NCI-H526 treated with DMSO at 0.1 percent for 48 hours (cell line): Measurements from ENCODE around the gene SERGEF.

Experiments used
- DNase-seq: peaks from one replicate; lab custom pipeline; 2025; lab: John Stamatoyannopoulos, UW

SERGEF gene

GRCh38 chr11:17782603-17783337, 230.1 kb downstream of the SERGEF start:
- no peak for DNase-seq

DNA sequence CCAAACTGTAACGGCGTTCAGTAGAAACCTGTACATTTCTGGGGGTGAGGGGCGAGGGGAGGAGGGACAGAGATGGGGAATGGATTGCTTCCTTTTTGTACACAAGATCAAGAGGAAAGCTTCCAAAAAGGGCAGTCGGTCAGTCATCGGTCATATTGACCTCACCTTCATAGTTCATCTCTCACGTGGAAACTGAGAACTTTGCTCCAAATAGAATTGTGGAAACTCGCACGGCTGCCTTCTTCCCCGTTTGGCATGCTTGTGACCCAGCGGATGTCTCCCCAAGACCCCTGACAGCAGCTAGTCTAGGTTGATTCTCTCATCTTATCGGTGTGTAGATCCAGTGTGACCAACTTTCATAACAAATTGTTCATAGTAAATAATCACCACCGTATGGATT, 230.7 kb downstream of the SERGEF start:
- DNase-seq = no peak

GRCh38 chr11:17781626-17782025, 231.2 kb downstream of the SERGEF start:
- DNase-seq = no peak

GRCh38 chr11:17781221-17781620, 231.6 kb downstream of the SERGEF start:
- no peak for DNase-seq

- DNase-seq = no peak
These were observed 232.2 kb downstream of the SERGEF start for GRCh38 chr11:17780668-17781067.

DNA sequence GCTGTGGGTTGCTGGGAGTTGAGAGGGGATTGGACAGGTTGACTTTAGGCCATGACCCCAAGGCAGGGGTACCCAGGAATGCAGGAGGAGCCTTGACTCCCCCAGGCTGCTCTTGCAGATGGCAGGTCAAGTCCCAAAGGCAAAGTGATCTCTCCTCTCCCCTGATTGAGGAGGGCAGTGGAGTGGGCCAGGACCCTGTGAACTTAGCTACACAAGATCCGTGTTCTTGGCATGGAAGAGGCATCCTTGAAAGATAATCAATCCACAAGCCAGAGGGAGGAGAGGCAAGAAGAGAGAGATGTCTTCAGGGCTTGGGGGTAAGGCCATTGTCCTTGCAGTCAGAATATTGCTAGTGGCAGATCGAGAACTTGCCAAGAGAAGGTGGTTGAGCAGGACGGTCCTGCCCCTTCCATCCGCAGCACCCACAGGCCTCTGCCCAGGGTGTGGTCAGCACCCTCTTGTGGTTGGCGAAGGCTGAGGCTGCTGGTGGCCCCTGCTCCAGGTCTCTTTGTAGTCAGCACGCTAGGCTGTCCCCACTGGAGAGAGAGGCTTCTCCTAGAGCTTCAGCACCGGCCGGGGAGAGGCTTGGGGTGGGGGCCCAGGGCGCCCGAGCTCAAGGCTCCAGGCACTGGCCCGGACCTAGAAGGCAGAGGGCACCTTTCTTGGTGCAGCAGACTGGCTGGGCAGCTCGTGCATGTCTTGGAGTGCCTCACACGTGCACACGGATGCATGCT, 232.8 kb downstream of the SERGEF start:
- DNase-seq = no peak

- DNase-seq = no peak
These were observed 233.6 kb downstream of the SERGEF start for GRCh38 chr11:17778956-17779860.

DNA sequence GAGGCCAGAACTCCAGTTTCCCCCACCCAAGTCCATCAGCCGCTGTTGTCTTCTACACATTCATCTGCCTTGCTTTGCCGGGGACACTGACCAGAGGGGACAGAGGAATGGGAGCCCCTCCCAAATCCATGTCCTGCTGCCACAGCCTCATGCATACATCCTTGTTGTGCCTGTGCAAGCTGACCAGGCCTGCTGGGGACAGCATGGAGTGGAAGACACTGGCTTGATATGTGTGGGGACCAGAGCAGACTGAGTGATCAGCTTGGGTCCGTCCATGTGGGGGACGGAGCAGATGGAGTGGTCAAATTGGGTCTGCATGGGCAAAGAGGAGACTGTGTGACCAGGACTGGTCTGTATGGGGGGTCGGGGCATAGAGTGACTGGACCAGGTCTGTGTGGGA, 234.5 kb downstream of the SERGEF start:
- DNase-seq = no peak

- DNase-seq = no peak
These were observed 235.1 kb downstream of the SERGEF start for GRCh38 chr11:17777738-17778091.

DNA sequence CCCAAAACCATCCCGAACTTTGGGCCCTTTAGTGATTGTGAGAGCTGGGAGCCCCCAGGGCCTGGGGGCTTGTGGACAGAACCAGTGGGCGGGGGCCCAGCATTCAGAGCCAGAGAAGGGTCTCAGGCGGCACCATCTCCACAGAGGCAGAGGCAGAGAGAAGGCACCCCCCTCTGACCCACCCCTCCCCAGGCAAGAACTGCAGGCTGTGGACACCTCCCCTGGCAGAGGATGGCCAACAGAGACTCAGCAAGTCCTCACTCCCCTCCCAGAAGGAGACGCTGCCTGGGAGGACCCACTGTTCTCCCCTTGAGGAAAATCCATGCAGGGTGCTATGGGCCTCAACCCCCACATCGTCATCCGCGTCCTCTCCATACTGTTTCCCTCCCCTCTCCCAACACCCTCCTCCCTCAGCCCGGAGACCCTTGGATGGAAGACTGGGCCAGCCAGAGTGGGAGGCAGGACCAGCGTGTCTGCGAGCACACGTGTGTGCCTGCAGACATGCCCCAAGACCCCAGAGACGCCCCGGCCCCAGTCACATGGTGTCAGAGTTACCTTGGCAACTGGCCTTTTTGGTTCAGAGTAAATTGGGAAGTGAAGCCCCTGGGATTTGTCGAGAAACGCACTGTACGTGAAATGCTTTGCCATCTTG, 235.6 kb downstream of the SERGEF start:
- no peak for DNase-seq

- no peak for DNase-seq
These were observed 236.5 kb downstream of the SERGEF start for GRCh38 chr11:17776212-17776875.

DNA sequence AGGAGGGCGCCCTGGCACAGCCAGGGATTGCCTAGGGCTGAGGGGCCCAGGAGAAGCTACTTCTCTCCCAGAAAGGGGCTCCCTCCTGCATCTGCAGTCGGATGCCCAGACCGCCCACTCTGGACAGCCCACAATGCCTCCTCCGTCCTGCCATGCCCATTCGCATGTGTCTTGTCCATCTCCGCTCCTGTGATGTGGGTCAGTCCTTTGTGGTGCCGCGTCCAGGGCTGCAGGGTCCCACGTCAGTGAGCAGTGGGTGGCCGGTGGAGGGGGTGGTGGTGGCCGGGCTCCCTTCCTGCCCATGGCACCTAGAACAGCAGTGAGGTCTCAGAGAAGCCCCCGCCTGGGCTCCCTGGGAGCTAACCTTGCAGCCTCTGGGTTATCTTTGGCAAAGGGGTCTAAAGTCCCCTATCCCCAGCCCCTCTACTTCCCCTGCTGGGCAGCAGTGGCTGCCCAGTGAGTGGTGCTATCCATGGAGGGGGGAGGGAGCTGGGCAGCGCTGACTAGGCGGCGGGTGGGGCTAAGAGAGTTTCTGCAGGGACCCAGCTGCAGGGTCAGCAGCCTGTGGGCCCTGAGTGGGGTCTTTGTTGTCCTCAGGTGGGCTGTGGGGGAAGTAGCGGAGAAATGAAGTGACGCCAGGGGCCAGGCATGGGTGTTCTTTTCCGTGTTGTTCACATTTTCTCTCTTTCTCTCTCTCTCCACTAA, 237.2 kb downstream of the SERGEF start:
- no peak for DNase-seq

DNA sequence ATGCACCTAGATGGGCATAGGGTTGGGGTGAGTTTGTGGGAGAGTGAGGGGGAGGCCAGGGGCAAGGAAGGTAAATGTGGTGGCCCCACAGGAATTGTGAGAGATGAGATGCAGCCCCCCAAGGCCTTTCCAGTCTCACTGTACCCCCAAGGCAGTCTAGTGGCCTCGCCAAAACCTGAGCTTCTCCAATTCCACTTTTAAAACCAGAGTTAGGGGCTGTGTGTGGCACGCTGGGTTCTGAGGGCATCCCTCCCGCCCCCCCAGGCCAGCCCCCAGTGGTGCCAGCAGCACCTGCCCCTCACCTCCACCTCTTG, 237.9 kb downstream of the SERGEF start:
- DNase-seq = no peak

GRCh38 chr11:17774232-17775034, 238.4 kb downstream of the SERGEF start:
- peak; percentile 63 for DNase-seq

DNA sequence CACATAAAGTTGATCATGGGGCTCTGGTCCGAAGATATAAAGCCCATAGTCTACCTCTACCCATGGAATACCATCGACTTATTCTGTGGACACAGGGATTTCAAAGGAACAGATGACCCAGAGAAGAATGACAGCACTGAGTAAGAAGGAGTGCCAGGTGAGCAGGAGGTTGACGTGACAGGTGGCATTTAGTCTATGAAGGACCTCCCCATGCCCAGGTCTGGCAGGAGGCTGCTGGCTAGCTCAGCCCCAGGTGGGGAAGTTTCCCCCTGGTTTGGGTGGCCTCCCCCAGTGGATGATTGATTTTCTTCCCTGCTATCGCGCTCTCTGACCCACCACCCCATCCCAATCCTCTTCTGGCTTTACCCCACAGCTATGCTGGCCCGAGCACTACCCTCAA, 239.2 kb downstream of the SERGEF start:
- no peak for DNase-seq

- DNase-seq = no peak
These were observed 239.9 kb downstream of the SERGEF start for GRCh38 chr11:17772704-17773600.

DNA sequence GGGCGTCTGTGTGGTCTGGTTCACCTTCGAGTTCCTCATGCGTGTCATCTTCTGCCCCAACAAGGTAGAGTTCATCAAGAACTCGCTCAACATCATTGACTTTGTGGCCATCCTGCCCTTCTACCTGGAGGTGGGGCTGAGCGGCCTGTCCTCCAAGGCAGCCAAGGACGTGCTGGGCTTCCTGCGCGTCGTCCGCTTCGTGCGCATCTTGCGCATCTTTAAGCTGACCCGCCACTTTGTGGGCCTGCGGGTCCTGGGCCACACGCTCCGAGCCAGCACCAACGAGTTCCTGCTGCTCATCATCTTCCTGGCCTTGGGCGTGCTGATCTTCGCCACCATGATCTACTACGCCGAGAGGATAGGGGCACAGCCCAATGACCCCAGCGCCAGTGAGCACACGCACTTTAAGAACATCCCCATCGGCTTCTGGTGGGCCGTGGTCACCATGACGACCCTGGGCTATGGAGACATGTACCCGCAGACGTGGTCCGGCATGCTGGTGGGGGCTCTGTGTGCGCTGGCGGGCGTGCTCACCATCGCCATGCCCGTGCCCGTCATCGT, 240.9 kb downstream of the SERGEF start:
- no peak for DNase-seq

- DNase-seq = no peak
These were observed 241.4 kb downstream of the SERGEF start for GRCh38 chr11:17771415-17771814.

DNA sequence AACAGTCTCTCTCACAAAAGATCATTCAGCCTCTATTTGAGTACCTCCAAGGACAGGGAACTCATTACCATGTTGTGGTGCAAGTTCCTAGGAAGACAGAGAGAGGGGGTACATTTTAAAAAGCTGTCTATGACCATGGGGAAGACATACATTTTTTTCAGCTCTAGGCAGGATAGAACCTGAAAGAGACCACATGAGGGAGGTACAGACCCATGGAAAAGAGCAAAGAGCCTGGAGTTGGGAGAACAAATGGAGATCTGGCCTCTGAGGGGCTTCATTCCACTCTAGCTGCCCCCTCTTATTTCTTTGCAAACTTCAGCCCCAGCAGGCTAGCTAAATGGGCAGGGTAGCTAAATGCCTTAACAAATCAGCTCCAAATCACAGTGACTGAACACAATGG, 241.9 kb downstream of the SERGEF start:
- DNase-seq = no peak
